SU-DHL-6 (cell line): ENCODE measurements around the gene MPRIP.

Experiments used
- EZH2phosphoT487 ChIP-seq: fragments of 200-600 bp; sonication (generic), shearing (Covaris generic); conservative IDR thresholded peaks from 2 replicates; pipeline ENCODE4 v1.6.1; 2018; ENCODE audit warnings: mild to moderate bottlenecking, antibody characterized with exemption, low read length, moderate library complexity, mixed read lengths
- TF ChIP-seq, protein P1 (sequence below): fragments of 200-600 bp; sonication (generic); IDR thresholded peaks from one replicate; pipeline ENCODE4 v1.5.1; 2017; ENCODE audit warnings: antibody characterized with exemption, mild to moderate bottlenecking, low read length, moderate library complexity; ENCODE audit not compliant: insufficient read depth, poor library complexity, severe bottlenecking

DNA sequence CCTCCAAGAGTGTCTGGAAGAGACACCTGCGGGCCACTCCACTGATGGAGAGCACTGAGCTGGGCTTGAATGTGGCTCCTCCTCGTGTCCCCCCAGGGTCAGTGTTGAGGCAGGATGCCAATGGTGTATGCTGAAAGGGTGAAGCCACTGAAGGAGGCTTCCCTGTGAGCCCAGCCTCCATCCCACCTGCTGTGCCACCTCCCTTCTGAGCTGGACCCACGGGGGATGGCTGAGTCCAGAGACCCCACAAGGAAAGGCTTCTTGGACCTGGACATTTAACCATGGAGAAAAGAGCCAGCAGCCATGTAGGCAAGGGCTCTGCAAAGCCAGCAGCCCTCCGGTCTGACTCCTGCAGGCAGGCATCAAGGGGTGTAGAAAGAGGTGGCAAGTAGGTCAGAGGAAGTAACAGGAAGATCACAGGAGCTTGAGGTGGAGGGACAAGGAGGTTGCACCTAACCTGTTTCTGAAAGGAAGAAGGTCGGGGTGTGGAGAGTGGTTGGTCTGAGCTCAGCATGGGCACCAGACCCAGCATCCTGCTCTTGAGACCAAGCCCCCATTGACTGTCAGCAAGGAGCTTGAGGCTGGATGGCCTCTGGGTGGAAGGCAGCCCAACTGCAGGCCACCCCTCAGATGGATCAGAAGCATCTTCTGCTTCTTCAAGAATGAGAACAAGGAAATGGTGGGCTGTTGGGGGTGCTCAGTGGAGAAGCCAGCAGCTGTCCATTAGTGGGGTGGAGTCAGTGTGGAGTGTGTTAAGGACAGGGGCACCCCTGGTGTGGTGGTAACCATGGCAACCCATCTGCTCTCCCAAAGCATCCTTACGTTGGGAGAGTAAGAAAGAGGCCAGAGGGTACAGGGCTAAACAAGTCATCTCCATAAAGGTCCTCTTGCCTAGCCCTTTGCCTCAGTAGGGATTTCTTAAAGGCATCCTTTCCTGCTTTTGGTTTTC lies 83.2 kb downstream of the MPRIP start:
- TF ChIP-seq, protein P1, sequence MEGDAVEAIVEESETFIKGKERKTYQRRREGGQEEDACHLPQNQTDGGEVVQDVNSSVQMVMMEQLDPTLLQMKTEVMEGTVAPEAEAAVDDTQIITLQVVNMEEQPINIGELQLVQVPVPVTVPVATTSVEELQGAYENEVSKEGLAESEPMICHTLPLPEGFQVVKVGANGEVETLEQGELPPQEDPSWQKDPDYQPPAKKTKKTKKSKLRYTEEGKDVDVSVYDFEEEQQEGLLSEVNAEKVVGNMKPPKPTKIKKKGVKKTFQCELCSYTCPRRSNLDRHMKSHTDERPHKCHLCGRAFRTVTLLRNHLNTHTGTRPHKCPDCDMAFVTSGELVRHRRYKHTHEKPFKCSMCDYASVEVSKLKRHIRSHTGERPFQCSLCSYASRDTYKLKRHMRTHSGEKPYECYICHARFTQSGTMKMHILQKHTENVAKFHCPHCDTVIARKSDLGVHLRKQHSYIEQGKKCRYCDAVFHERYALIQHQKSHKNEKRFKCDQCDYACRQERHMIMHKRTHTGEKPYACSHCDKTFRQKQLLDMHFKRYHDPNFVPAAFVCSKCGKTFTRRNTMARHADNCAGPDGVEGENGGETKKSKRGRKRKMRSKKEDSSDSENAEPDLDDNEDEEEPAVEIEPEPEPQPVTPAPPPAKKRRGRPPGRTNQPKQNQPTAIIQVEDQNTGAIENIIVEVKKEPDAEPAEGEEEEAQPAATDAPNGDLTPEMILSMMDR: no peak
- no peak for TF ChIP-seq EZH2phosphoT487
